Tibial artery (tissue), 4 donors: ENCODE results near the gene PLG.

Experiments used
- DNase-seq, 2 donors: peaks; one replicate each; pipeline ENCODE4 v3.0.0-alpha.2; 2019
- H3K27ac ChIP-seq, 2 donors: fragments of 200-600 bp; sonication (generic) in 1 of 2; 1 replicate in 1 of 2; 2 replicates in 1 of 2; pipeline ENCODE4 v1.5.1; 2018 to 2019; ENCODE audit warnings: mild to moderate bottlenecking in 1 of 2
- H3K27me3 ChIP-seq, 2 donors: fragments of 200-600 bp; sonication (generic) in 1 of 2; one replicate each; pipeline versions ENCODE4 v1.5.1 to v1.6.0; 2016 to 2019
- H3K36me3 ChIP-seq, 3 donors: fragments of 200-600 bp; sonication (generic) in 2 of 3; one replicate each; pipeline ENCODE4 v1.5.1; 2016 to 2019; ENCODE audit warnings: mild to moderate bottlenecking in 2 of 3
- H3K4me1 ChIP-seq, 4 donors: fragments of 200-600 bp; sonication (generic) in 2 of 4; 1 replicate in 3 of 4; 2 replicates in 1 of 4; pipeline ENCODE4 v1.5.1; 2016 to 2019
- H3K4me3 ChIP-seq, 2 donors: fragments of 200-600 bp; sonication (generic) in 1 of 2; 1 replicate in 1 of 2; 2 replicates in 1 of 2; pipeline ENCODE4 v1.5.1; 2018 to 2019; ENCODE audit warnings: mild to moderate bottlenecking in 2 of 2
- H3K9me3 ChIP-seq, 3 donors: fragments of 200-600 bp; sonication (generic) in 1 of 3; one replicate each; pipeline ENCODE4 v1.5.1; 2016 to 2019
- CTCF ChIP-seq, 2 experiments: fragments of 200-600 bp in 1 of 2; fragments of 450-650 bp in 1 of 2; IDR thresholded peaks; one replicate each; pipeline ENCODE4 v1.5.1; 2017 to 2019; ENCODE audit warnings: antibody characterized with exemption in 2 of 2, mild to moderate bottlenecking in 1 of 2, moderate library complexity in 1 of 2
- intact Hi-C: fragments of 100-400 bp; cut with DNase I; formaldehyde crosslinking; loops from one replicate; pipeline ENCODE4 v1.15.0; 2023; ENCODE audit warnings: low total_unique reads

The PLG gene

GRCh38 chr6:160765412-160765811, 63.4 kb downstream of the PLG start:
- Histone ChIP-seq H3K36me3 (no peaks in the 10 kb centered on the region), H3K4me1 (peaks cover 0 to 10% (median 8%) of the 10 kb centered on the region in 4 donors), H3K27me3 (peaks cover 0 to 5% of the 10 kb centered on the region in 2 donors), H3K9me3 (no peaks in the 10 kb centered on the region), H3K27ac (no peak overlapping the region), H3K4me3 (no peak overlapping the region)
- intact Hi-C loops, result no loop called here
- TF ChIP-seq CTCF (IDR thresholded peaks at IDR 0.05), result no peak
- no peak for DNase-seq

DNA sequence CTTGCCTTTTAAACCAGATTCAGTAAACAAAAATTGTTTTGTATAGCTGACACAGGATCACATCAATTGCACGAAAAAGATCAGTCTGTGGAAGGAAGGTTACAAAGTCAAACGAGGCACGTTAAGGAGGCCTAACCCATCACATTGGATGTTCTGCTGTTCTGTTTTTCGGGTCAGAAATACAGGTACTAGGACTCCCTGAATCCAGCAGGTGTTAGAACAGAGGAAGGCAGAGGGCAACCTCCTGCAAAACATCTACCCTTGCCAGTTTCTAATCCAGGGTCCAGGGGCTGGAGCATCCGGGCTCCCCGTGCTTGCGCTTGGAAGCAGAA, 64.6 kb downstream of the PLG start:
- Histone ChIP-seq H3K27me3 (peaks cover 0 to 9% of the 10 kb centered on the region in 2 donors), H3K4me1 (peaks cover 0 to 10% (median 8%) of the 10 kb centered on the region in 4 donors), H3K4me3 (peak overlapping the region; percentile 45 to 62), H3K27ac (no peak overlapping the region), H3K36me3 (no peaks in the 10 kb centered on the region), H3K9me3 (no peaks in the 10 kb centered on the region)
- TF ChIP-seq CTCF (IDR thresholded peaks at IDR 0.05), result no peak
- no peak for DNase-seq
- intact Hi-C loops, result no loop called here

DNA sequence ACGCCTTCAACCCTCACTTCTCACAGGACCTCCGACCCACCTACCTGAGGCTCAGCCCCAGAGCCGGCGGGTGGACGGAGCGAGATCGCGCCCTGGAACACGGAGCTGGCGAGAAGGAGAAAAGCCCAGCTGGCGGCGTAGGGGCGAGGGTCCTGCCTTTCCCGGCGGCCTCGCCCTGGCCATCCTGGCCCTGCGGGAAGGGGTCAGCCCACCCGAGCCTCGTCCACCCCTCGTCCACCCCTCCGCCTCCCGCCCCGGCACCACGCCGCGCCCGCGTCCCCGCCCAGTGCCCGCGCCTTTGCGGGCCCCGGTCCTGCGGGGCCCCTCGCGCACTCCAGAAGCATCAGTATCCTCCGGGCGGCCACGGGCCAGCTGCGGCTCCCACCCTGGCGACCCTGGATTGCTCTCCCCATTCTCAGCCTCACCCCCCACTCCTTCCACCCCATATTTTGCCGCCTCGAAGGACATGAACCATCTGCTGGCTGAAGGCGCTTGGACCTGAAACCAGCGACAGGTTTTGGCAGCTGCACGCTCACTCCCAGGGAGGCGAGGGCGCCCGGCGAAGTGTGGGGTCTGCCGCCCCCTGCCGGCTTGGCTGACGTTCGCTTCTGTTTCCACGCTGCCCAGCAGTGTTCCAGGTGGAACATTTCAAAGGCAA, 65.1 kb downstream of the PLG start:
- H3K27ac ChIP-seq, result no peak overlapping the region
- H3K4me3 ChIP-seq, result peak overlapping the region; percentile 45 to 62
- peak; percentile 29 to 71 for DNase-seq
- intact Hi-C loops, result no loop called here
- H3K27me3 ChIP-seq, result peaks cover 0 to 10% of the 10 kb centered on the region in 2 donors
- peaks cover 0 to 10% (median 8%) of the 10 kb centered on the region in 4 donors for H3K4me1 ChIP-seq
- no peaks in the 10 kb centered on the region for H3K36me3 ChIP-seq
- H3K9me3 ChIP-seq, result no peaks in the 10 kb centered on the region
- peak; percentile 61 to 75 for TF ChIP-seq CTCF (IDR thresholded peaks at IDR 0.05)

DNA sequence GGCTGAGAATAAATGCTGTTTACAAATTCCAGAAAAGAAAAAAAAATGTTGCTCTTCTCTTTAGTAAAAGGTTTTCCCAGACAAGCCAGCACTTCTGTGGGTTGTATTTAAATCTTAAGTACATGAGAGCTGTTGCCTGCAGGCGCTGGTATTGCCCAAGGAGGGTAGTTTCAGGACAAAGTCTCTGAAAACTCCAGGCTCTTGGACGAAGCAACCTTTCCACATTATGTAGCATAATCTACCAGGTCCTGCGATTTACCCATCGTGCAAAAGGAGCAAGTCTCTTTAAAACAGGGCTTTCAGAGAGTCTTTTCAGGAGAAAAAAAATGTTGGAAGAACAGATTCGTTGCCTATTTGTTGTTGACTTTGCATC, 65.6 kb downstream of the PLG start:
- peaks cover 0 to 10% (median 8%) of the 10 kb centered on the region in 4 donors for H3K4me1 ChIP-seq
- no peak for DNase-seq
- H3K4me3 ChIP-seq, result peak overlapping the region in 1 of 2 donors; percentile 62
- no peak for TF ChIP-seq CTCF (IDR thresholded peaks at IDR 0.05)
- H3K9me3 ChIP-seq, result no peaks in the 10 kb centered on the region
- H3K36me3 ChIP-seq, result no peaks in the 10 kb centered on the region
- H3K27me3 ChIP-seq, result peaks cover 0 to 10% of the 10 kb centered on the region in 2 donors
- H3K27ac ChIP-seq, result no peak overlapping the region
- intact Hi-C loops, result no loop called here

DNA sequence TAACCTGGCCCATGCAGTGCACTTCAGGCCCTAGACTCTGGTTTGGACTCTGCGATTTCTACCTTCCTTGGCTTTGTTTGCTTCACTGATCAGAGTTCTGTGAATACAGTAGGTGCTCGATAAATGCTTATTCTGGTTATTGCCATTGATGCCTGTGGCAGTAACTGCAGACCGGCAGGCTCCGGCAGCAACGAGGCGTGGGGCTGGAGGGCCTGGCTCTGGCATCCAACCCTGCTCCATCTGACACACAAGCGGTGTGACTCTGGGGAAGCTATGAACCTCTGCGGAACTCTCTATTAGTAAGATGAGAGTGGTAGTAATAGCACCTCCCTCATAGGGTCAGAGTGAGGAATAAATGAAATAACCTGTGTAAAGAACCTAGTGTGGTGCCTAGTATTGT, 66.1 kb downstream of the PLG start:
- no peak for DNase-seq
- no peaks in the 10 kb centered on the region for H3K9me3 ChIP-seq
- no peak for TF ChIP-seq CTCF (IDR thresholded peaks at IDR 0.05)
- intact Hi-C loops, result no loop called here
- H3K4me1 ChIP-seq, result peaks cover 0 to 10% (median 8%) of the 10 kb centered on the region in 4 donors
- H3K4me3 ChIP-seq, result no peak overlapping the region
- no peaks in the 10 kb centered on the region for H3K36me3 ChIP-seq
- peaks cover 0 to 10% of the 10 kb centered on the region in 2 donors for H3K27me3 ChIP-seq
- no peak overlapping the region for H3K27ac ChIP-seq

GRCh38 chr6:160774399-160774798, 72.4 kb downstream of the PLG start:
- Histone ChIP-seq H3K9me3 (no peaks in the 10 kb centered on the region), H3K36me3 (no peaks in the 10 kb centered on the region), H3K4me3 (no peak overlapping the region), H3K4me1 (no peaks in the 10 kb centered on the region), H3K27ac (no peak overlapping the region), H3K27me3 (peaks cover 0 to 4% of the 10 kb centered on the region in 2 donors)
- no peak for DNase-seq
- intact Hi-C loops, result no loop called here
- TF ChIP-seq CTCF (IDR thresholded peaks at IDR 0.05), result no peak
